Dendritic cell treated with granulocyte-macrophage colony-stimulating factor and Interleukin-4, amounts not matched to agents 40 ng/mL and 50 ng/mL, for 4 days (primary cell): ENCODE data around the gene CALML6.
A peak's percentile ranks its signal among the peaks of the same experiment; 100 is the strongest.
"Not testable (repeated sequence)": the region's sequence is repeated elsewhere in the genome, so short reads cannot be mapped to it uniquely, and the experiment has no call there.

Experiments used
- H3K27ac Mint-ChIP-seq: one replicate; pipeline ENCODE4 v1.8.0; 2022; ENCODE audit warnings: mild to moderate bottlenecking, mixed read lengths
- H3K27me3 Mint-ChIP-seq: one replicate; pipeline ENCODE4 v1.8.0; 2022; ENCODE audit warnings: mild to moderate bottlenecking, mixed read lengths
- H3K36me3 Mint-ChIP-seq: one replicate; pipeline ENCODE4 v1.8.0; 2022; ENCODE audit warnings: low read depth, mixed read lengths
- H3K4me1 Mint-ChIP-seq: one replicate; pipeline ENCODE4 v1.8.0; 2022; ENCODE audit warnings: low read depth, mixed read lengths
- H3K4me3 Mint-ChIP-seq: one replicate; pipeline ENCODE4 v1.8.0; 2022; ENCODE audit warnings: mild to moderate bottlenecking, moderate library complexity, mixed read lengths
- H3K9me3 Mint-ChIP-seq: one replicate; pipeline ENCODE4 v1.8.0; 2022; ENCODE audit warnings: mixed read lengths
- intact Hi-C: fragments of 100-400 bp; cut with micrococcal nuclease; formaldehyde crosslinking; loops from one replicate; pipeline ENCODE4 v1.15.0; 2022

CALML6 gene

DNA sequence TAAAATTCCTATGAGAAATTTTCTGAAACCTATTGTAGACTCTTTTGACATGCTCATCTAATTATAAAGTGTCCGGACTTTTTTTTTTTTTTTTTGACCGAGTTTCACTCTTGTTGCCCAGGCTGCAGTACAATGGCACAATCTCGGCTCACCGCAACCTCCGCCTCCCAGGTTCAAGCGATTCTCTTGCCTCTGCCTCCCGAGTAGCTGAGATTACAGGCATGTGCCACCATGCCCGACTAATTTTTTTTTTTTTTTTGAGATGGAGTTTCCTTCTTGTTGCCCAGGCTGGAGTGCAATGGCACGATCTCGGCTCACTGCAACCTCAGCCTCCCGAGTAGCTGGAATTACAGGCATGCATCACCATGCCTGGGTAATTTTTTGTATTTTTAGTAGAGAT is 31.2 kb upstream of the CALML6 start:
- H3K27me3 Mint-ChIP-seq, H3K4me3 Mint-ChIP-seq, H3K27ac Mint-ChIP-seq, H3K9me3 Mint-ChIP-seq, intact Hi-C loops: not testable (repeated sequence)
- peaks cover 60% of the 10 kb centered on the region for H3K36me3 Mint-ChIP-seq
- peaks cover 73% of the 10 kb centered on the region for H3K4me1 Mint-ChIP-seq

DNA sequence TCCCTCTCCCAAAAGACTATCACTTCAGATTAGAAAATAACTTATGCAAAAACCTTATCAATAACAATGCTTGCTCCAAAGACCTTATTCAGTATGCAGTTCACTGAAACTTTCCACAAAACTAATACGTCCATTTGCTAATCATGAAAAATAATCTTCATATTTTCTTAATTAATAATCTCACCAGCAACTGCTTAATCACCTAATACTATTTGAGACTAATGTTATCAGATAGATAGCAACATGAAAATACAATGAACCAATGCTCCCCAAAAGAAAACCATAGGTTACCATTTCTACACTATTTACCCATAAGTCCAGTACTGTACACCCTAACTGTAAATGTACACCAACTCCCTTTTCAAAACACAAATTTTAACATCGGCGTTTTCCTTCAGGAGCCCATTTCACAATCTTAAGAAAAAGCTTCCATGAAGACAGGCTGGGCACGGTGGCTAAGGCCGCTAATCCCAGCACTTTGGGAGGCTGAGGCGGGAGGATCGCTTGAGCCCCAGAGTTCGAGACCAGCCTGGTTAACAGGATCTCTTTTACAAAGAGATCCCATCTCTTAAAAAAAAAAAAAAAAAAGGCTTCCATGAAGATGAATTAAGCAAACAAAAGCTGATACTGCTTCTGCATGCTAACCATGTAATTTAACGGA is 25.8 kb upstream of the CALML6 start:
- H3K4me1 Mint-ChIP-seq = peaks cover 52% of the 10 kb centered on the region
- H3K36me3 Mint-ChIP-seq = peaks cover 25% of the 10 kb centered on the region
- H3K27me3 Mint-ChIP-seq = peaks cover 9% of the 10 kb centered on the region
- H3K4me3 Mint-ChIP-seq = peak overlapping the region; percentile 78
- intact Hi-C loops = loop anchor here (5.0 kb wide), 2 partner anchors 37 to 107 kb away; no protein-coding TSS in a partner anchor
- H3K9me3 Mint-ChIP-seq = no peaks in the 10 kb centered on the region
- peak overlapping the region; percentile 81 for H3K27ac Mint-ChIP-seq

DNA sequence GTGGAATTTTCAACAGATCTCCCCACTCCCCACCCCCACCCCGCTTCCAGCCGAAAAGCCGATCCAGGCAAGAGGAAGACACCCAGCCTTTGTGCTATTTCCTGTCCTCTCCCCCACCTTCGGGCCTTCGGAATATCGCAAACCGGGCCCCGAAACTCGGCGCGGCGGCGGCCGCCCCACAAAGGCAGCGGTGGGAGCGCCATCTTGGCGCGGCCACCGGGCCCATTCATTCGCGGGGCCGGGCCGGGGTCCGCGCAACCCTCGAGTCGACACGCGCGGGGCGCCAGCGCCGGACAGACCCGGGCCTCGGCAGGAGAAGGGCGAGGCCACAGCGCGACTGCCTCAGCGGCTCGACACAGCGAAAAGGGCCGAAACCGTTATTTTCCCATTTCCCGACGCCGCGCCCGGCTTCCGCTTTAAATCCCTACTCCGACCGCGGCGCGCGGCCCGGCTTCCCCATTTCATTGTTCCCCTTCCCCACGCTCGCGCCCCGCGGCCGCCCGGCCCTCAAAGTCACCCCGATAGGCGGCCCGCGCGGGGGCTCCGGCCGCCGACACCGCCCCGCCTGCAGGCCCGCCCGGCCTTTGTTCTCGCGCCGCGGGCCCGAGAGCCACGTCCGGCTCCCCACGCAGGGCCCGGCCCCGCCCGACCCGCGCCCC is 25.1 kb upstream of the CALML6 start:
- Mint-ChIP-seq H3K27ac (peak overlapping the region; percentile 81), H3K4me3 (peak overlapping the region; percentile 78), H3K36me3 (peaks cover 17% of the 10 kb centered on the region), H3K4me1 (peaks cover 55% of the 10 kb centered on the region), H3K9me3 (no peaks in the 10 kb centered on the region), H3K27me3 (peaks cover 17% of the 10 kb centered on the region)
- intact Hi-C loops = loop anchor here (5.0 kb wide), 2 partner anchors 38 to 108 kb away; no protein-coding TSS in a partner anchor

DNA sequence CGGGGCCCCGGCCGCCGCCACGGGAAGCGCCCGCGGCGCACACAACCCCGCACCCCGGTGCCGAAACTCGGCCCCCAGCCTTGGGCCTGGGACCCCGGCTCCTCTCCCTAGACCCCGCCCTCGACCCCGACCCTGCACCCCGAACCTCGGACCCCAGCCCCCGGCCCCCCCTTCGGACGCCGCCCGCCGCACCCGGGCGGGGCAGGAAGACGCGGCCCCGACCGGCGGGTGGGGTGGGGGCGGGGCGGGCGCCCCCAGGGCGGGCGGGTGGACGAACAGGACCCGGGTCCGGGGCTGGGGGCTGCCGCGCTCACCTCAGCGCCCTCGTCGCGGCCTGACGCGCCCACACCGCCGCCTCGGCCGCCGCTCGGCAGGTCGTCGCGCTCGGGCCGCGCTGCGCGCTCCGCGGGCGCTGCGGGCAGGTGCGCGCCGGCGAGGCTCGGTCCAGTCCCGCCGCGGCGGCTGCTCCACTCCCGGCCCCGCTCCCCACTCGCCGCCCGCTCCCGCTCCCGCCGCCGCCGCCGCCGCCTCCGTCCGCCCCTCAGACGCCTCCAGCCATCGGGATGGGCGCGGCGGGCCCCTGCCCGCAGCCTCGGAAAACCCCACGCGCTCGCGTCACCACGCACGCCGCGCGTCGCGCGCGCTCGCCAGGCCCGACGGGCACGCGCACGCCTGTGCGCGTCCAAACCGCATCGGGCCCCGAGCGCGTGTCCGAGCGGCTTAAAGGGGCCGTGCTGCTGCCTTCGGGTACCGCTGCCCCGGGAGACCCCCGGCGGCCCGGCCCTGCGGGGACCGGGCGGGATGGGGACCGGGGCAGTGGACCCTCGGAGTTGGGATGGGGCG is 24.3 kb upstream of the CALML6 start, which contains the start of gene GNB1:
GNB1 (minus strand) TSS at position 582 of the 843 bp plus-strand sequence. CDS start 65,634 bp downstream, outside the sequence.
- H3K27ac Mint-ChIP-seq = peak within 1 kb of the TSS; percentile 83
- no peaks in the 10 kb centered on the region for H3K9me3 Mint-ChIP-seq
- H3K4me1 Mint-ChIP-seq = peaks cover 58% of the 10 kb centered on the region
- H3K36me3 Mint-ChIP-seq = peaks cover 16% of the 10 kb centered on the region
- intact Hi-C loops = no loop called here
- peak within 1 kb of the TSS; percentile 83 for H3K4me3 Mint-ChIP-seq
- H3K27me3 Mint-ChIP-seq = peaks cover 24% of the 10 kb centered on the region

DNA sequence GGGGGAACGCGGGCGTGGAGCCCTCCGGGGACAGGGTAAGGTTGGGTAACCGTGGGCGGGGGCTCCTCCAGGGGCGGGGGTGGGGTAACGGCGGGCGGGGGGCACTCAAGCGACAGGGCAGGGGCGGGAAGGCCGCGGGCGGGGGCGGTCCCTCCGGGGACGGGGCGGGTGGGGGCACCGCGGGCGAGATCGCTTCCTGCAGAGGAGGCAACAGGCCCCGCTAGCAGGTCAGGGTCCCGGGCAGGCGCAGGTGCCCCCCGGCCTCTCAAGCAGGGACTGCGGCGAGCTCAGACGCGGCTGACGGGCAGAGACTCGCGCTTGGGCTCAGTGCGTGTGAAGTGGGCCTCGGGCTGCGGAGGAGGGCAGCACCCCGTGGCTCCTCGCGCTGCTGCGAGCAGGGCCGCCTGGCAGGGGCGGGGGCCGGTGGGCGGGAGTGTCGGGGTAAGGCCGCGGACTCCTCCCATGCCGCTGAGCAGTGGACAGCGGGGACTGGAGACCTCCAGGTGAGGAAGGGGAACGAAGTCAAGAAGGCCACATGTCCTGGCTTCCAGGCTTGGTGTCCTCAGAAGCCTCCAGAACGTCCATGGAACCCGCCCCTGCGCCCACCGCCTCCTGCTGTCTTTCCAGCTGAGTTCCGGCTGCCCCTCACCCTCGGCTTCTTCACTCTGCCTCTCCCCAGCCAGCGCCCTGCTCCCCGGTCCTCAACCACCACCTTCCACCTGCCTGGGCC is 23.5 kb upstream of the CALML6 start:
- Mint-ChIP-seq H3K9me3 (no peaks in the 10 kb centered on the region), H3K36me3 (peaks cover 16% of the 10 kb centered on the region), H3K27me3 (peaks cover 32% of the 10 kb centered on the region), H3K4me1 (peaks cover 53% of the 10 kb centered on the region), H3K4me3 (peak overlapping the region; percentile 83), H3K27ac (peak overlapping the region; percentile 83)
- intact Hi-C loops = no loop called here

DNA sequence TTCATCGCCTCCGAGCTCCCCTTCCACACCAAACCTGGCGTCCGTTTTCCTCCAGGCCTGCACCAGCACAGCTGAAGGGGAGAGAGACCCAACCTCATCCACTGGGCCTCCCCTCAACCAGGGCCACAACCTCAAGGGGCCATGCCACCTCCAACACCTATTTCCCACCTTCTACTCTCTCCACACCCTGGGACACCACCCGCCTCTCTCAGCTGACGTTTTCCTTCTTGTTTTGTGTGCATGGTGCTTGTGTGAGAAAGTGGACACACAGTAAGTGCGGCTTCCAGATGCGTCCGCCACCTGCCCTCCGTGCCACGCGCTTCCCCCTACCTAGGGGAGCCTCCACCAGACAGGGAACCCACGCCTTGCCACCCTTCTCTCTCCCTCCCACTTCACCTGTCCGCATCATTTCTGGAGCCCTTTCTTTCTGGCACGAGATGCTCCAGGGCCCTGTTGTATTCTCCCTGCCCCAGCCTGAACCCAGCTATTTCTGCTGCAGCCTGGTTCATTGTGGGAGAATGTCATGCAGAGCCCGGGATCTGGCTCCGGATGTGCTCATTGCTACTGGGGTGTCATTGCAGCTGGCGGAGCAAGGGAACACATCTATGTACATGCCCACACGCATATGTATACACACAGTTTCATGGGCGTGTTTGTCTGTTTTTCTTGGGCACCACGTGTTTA is 22.8 kb upstream of the CALML6 start:
- H3K4me3 Mint-ChIP-seq = peak overlapping the region; percentile 76
- intact Hi-C loops = no loop called here
- peaks cover 46% of the 10 kb centered on the region for H3K4me1 Mint-ChIP-seq
- H3K27ac Mint-ChIP-seq = peak overlapping the region; percentile 83
- peaks cover 16% of the 10 kb centered on the region for H3K36me3 Mint-ChIP-seq
- H3K9me3 Mint-ChIP-seq = no peaks in the 10 kb centered on the region
- peaks cover 39% of the 10 kb centered on the region for H3K27me3 Mint-ChIP-seq

DNA sequence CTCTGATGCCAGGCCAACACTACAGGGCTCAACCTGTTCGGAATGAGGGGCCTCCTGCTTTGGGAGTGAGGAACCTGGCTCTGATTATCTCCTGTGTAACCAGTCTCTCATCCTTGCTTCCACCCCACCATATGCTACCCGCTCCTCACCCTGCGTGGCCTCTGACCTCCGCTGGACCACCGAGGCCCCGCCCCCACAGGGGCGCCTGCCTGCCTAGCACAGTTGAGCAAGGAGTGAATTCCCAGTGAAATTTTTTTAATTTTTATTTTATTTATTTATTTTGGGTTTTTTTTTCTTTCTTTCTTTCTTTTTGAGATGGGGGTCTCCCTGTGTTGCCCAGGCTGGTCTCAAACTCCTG is 22.3 kb upstream of the CALML6 start:
- H3K4me1 Mint-ChIP-seq = peaks cover 41% of the 10 kb centered on the region

DNA sequence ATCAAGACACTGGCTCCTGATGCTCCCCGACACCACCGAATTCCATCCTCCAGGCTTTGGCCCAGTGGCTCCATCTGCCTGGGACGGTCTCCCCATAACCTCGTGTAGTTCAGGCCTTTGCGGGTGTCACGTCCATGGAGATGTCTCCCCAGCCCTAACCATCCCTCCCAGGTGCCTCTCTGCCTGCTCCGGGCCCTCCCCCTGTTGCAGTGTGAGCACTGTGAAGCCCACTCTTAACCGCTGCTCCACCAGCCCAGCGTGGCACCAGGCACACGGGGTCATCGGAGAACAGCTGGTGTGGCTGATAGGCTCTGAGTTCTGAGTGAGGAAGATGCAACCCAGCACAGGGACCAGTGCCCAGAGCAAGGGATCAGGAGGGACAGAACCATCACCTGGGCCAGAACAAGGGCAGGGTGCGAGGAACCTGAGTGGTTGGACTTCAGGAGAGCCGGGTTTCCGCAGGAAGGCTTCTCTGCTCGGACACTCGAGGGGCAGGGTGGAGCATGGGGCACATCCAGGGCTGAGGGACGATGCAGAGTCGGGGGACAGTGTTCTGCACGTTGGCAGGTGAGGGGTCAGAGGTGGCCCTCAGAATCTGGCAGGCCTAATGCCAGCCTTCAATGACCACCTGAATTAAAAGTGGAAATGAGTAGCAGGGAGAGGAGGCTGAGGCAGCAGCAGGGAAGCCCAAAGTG is 21.6 kb upstream of the CALML6 start:
- H3K4me3 Mint-ChIP-seq = no peak overlapping the region
- H3K27me3 Mint-ChIP-seq = peaks cover 41% of the 10 kb centered on the region
- H3K4me1 Mint-ChIP-seq = peaks cover 34% of the 10 kb centered on the region
- H3K9me3 Mint-ChIP-seq = no peaks in the 10 kb centered on the region
- no peak overlapping the region for H3K27ac Mint-ChIP-seq
- H3K36me3 Mint-ChIP-seq = peaks cover 10% of the 10 kb centered on the region
- intact Hi-C loops = no loop called here

More for the DNA sequence above, 22.3 kb upstream of the CALML6 start:
- Mint-ChIP-seq H3K36me3 (peaks cover 16% of the 10 kb centered on the region), H3K27ac (peak overlapping the region; percentile 83), H3K27me3 (peaks cover 41% of the 10 kb centered on the region), H3K4me3 (peak overlapping the region; percentile 76), H3K9me3 (no peaks in the 10 kb centered on the region)
- intact Hi-C loops = no loop called here

DNA sequence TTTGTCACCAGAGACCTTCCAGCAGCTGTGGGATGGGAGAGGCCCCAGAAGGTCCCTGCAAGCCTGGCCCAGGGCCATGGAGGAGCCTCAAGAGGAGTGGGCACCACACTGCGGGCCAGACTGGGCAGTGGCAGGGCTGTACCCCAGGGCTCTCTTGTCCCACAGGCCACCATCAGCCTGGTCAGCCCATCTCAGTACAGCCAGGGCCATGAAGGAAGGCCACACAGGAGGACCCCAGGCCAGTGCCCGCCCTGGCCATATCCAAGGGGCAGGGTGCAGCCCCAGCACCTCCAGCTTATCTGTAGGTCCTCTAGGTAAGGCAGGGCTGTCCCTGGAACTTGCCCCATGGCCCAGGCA is 21.1 kb upstream of the CALML6 start:
- no peaks in the 10 kb centered on the region for H3K9me3 Mint-ChIP-seq
- H3K27ac Mint-ChIP-seq = no peak overlapping the region
- intact Hi-C loops = no loop called here
- peaks cover 41% of the 10 kb centered on the region for H3K27me3 Mint-ChIP-seq
- H3K4me3 Mint-ChIP-seq = no peak overlapping the region
- peaks cover 29% of the 10 kb centered on the region for H3K4me1 Mint-ChIP-seq
- H3K36me3 Mint-ChIP-seq = peaks cover 5% of the 10 kb centered on the region

DNA sequence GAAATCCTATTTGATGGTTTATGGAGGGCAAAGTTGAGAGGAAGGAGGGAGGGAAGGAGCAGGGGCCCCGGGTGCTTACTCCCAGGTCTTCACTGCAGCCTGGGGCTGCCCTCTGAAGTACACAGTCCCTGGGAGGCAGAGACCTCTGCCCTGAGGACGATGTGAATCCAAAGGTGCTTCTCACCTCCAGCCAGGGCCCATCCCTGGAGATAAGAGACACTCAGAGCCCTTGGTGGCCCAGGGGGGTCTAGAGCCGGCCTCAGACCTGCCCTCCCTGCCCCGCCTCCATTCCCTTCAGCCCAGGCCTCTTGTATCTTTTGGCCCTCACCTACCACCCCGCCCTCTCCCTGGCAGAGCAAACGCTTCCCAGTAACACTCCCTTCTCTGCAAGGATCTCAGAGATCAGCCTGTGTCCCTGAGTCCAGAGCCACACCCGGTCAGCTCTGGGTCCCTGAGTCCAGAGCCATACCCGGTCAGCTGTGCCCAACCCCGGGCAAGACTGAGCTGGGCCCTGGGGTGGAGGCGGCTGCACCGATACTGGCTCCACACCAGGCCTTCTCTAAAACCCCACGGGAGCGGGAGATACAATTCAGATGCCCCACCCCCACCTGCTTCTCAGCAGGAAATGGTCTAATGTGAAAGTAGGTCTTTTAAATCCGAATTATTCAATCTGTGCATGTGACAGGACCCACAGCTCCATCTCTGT is 20.6 kb upstream of the CALML6 start:
- H3K4me3 Mint-ChIP-seq = no peak overlapping the region
- H3K4me1 Mint-ChIP-seq = peaks cover 30% of the 10 kb centered on the region
- no peaks in the 10 kb centered on the region for H3K9me3 Mint-ChIP-seq
- peak overlapping the region; percentile 69 for H3K27ac Mint-ChIP-seq
- H3K36me3 Mint-ChIP-seq = no peaks in the 10 kb centered on the region
- intact Hi-C loops = no loop called here
- H3K27me3 Mint-ChIP-seq = peaks cover 46% of the 10 kb centered on the region

DNA sequence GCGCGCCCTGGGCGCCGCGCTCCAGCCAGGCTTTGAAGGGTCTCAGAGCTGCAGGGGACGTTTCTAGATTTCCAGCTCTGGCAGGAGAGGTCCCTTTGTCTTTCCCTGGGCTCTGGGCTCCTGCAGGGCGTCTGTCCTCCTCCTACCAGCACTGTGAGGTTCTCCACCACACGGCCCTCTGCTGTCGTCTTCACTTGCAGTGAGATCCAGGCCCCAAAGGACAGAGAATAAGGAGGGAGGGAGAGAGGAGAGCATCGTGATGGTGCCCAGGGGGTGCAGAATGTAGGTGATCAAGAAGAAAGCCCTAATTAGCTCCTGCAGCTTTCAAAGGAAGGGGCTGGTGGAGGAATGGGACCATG is 20.0 kb upstream of the CALML6 start:
- H3K4me3 Mint-ChIP-seq = no peak overlapping the region
- H3K27ac Mint-ChIP-seq = peak overlapping the region; percentile 69
- intact Hi-C loops = no loop called here
- H3K27me3 Mint-ChIP-seq = peaks cover 52% of the 10 kb centered on the region
- no peaks in the 10 kb centered on the region for H3K36me3 Mint-ChIP-seq
- no peaks in the 10 kb centered on the region for H3K9me3 Mint-ChIP-seq
- H3K4me1 Mint-ChIP-seq = peaks cover 35% of the 10 kb centered on the region
